Stomach (tissue), 9 donors: ENCODE results near the gene CDK17. TPM values are rescaled to one million over a fixed set of nuclear protein-coding genes. Genes with fewer than 3 reads are reported as not detected.

Experiments used
- DNase-seq, 2 donors: peaks; one replicate each; pipeline versions ENCODE4 v3.0.0 to v3.0.0-alpha.2; 2013 to 2019
- H3K27ac ChIP-seq, 5 donors: fragments of 200-600 bp in 4 of 5; sonication (generic) in 4 of 5; one replicate each; pipeline ENCODE4 v1.5.1; 2013 to 2019; ENCODE audit warnings: mild to moderate bottlenecking in 1 of 5, moderate library complexity in 1 of 5
- H3K27me3 ChIP-seq, 3 donors: fragments of 200-600 bp; sonication (generic); one replicate each; pipeline ENCODE4 v1.5.1; 2017 to 2019; ENCODE audit warnings: mixed run types in 1 of 3
- H3K36me3 ChIP-seq, 4 donors: fragments of 200-600 bp; sonication (generic); 1 replicate in 3 of 4; 2 replicates in 1 of 4; pipeline ENCODE4 v1.5.1; 2016 to 2019
- H3K4me1 ChIP-seq, 4 donors: fragments of 200-600 bp; sonication (generic); one replicate each; pipeline ENCODE4 v1.5.1; 2016 to 2019
- H3K4me3 ChIP-seq, 4 donors: fragments of 200-600 bp; sonication (generic) in 3 of 4; one replicate each; pipeline ENCODE4 v1.5.1; 2016 to 2019; ENCODE audit warnings: mild to moderate bottlenecking in 1 of 4
- H3K9me3 ChIP-seq, 4 donors: fragments of 200-600 bp; sonication (generic); one replicate each; pipeline ENCODE4 v1.5.1; 2016 to 2019
- EP300 ChIP-seq: sonication (generic); formaldehyde crosslinking; IDR thresholded peaks from one replicate; pipeline ENCODE4 v1.6.1; 2017; ENCODE audit warnings: antibody characterized with exemption
- POLR2A ChIP-seq, 4 donors: fragments of 450-650 bp; IDR thresholded peaks; one replicate each; pipeline ENCODE4 v1.6.1; 2016; ENCODE audit warnings: antibody characterized with exemption in 4 of 4, control low read depth in 2 of 4, mild to moderate bottlenecking in 1 of 4, moderate library complexity in 1 of 4
- POLR2AphosphoS5 ChIP-seq, 3 donors: sonication (generic); formaldehyde crosslinking; IDR thresholded peaks; one replicate each; pipeline ENCODE4 v1.6.1; 2016; ENCODE audit warnings: antibody characterized with exemption in 3 of 3
- WGBS, 5 donors: extraction: QIAGEN DNeasy Blood & Tissue Kit in 3 of 5; methylation state at CpG; one replicate each; pipeline versions ENCODE4 v1.1.5 to v1.1.7; 2013 to 2018; 5-methylcytosine and 5-hydroxymethylcytosine counted together
- intact Hi-C: fragments of 100-400 bp; cut with DNase I; formaldehyde crosslinking; loops from one replicate; pipeline ENCODE4 v1.15.1; 2023; ENCODE audit warnings: low total_unique reads
- polyA plus RNA-seq, 3 donors: library from polyadenylated mRNA; stranded (reverse); fragments of 200-250 nt; gene quantifications; one replicate each; pipeline ENCODE4 v1.2.3, GENCODE V29; 2013
- total RNA-seq, 5 donors: library from RNA; depleted of rRNA; stranded (reverse); fragments of >200 nt; gene quantifications; one replicate each; pipeline versions ENCODE4 v1.1.0 to v1.2.3, GENCODE V29; 2014 to 2016
- TF ChIP-seq, protein P1 (sequence below), 7 experiments: fragments of 450-650 bp in 4 of 7; fragments of 200-600 bp in 3 of 7; sonication (generic) in 3 of 7; IDR thresholded peaks; one replicate each; pipeline ENCODE4 v1.5.1; 2016 to 2019; ENCODE audit warnings: antibody characterized with exemption in 7 of 7, control low read depth in 2 of 7, mild to moderate bottlenecking in 1 of 7
- donor health status: healthy with polysubstance abuse.
- donor health status: Bipolar disorder and iron deficiency.
- donor health status: healthy.

The CDK17 gene
- total and polyA plus RNA-seq, 8 donors, result 5.4 to 137 (median 40.5) TPM

DNA sequence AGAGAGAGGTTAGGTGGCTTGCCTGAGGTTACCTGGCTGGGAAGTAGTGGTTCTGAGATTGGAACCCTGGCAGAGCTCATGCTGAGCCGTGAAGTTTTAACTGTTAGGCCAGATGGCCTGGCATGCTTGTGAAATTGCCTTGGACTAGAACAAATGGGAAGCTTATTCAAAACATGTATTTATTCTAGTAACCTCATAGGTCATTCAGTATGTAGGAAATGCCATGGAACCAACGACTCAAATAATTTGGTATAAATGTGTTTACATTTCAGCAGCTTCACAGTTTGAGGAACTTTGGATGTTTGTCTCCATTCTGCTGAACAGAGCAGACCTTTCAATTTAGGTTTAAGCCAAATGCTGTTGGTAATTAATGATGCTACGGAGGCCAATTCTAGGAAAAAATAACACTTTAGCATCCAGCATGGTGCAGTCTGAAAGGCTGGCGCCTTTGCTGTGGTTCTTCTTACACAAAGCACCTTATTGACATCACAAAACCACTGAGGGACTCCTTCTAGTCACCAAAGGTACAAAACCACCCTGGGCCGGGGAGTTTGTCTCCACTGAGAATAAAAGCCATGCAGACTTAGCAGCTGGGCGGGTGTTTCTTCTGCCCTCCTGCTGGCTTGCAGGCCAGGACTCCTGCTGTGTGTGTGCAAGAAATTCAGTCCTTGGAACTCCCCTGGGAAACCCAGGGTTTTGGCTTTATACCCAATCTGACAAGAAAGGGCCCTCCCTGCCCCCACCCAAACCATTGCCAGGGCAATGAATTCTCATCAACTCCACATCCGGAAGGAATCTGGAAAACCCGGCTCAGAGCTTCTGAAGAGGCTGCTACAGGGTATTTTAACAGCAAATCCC lies 141.9 kb downstream of the CDK17 start:
- intact Hi-C loops, result no loop called here
- Histone ChIP-seq H3K27ac (peak overlapping the region; percentile 3 to 67 (median 53)), H3K4me1 (peaks cover 17 to 64% (median 40%) of the 10 kb centered on the region in 4 donors)

DNA sequence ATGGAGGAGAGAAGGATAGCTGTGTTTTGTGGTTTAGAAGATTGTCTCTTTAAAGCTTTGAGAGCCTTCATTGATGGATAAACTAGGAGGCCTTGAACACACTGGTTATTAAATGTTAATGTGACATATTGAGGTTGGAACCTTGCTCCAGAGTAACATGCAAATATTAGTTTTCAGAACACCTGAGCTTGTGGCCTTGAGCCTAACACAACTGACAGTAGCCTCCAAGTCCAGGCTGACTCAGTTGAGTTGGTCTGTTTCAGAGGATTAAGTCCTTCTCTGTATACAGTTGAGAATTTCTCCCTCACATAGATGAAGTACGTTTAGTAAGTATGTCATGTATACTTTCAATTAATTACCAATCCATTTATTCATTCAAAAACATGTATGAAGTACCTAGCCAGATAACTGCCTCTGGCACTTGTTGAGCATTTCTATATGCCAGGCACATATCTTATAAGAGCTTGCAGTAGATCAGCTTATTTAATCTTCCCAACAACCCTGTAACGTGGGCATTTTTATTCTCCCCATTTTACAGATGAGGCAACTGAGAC lies 142.6 kb downstream of the CDK17 start:
- Histone ChIP-seq H3K9me3 (no peaks in the 10 kb centered on the region), H3K27me3 (no peaks in the 10 kb centered on the region), H3K27ac (peak overlapping the region; percentile 3 to 67 (median 45)), H3K4me3 (no peak overlapping the region), H3K4me1 (peaks cover 17 to 59% (median 34%) of the 10 kb centered on the region in 4 donors), H3K36me3 (peaks cover 9 to 31% (median 23%) of the 10 kb centered on the region in 4 donors)
- WGBS, 5 donors, result 55 to 71% (median 69%) methylated on average over 2 of the region's 2 CpGs
- intact Hi-C loops, result no loop called here
- TF ChIP-seq EP300 (no peak), POLR2A (IDR thresholded peaks at IDR 0.05) (no peak), POLR2AphosphoS5 (IDR thresholded peaks at IDR 0.05) (no peak)
- TF ChIP-seq, protein P1, sequence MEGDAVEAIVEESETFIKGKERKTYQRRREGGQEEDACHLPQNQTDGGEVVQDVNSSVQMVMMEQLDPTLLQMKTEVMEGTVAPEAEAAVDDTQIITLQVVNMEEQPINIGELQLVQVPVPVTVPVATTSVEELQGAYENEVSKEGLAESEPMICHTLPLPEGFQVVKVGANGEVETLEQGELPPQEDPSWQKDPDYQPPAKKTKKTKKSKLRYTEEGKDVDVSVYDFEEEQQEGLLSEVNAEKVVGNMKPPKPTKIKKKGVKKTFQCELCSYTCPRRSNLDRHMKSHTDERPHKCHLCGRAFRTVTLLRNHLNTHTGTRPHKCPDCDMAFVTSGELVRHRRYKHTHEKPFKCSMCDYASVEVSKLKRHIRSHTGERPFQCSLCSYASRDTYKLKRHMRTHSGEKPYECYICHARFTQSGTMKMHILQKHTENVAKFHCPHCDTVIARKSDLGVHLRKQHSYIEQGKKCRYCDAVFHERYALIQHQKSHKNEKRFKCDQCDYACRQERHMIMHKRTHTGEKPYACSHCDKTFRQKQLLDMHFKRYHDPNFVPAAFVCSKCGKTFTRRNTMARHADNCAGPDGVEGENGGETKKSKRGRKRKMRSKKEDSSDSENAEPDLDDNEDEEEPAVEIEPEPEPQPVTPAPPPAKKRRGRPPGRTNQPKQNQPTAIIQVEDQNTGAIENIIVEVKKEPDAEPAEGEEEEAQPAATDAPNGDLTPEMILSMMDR (IDR thresholded peaks at IDR 0.05), result no peak
- no peak for DNase-seq

More for the DNA sequence above, 141.9 kb downstream of the CDK17 start:
- Histone ChIP-seq H3K4me3 (no peak overlapping the region), H3K36me3 (peaks cover 5 to 32% (median 23%) of the 10 kb centered on the region in 4 donors), H3K9me3 (no peaks in the 10 kb centered on the region), H3K27me3 (no peaks in the 10 kb centered on the region)
- 42 to 62% (median 55%) methylated on average over 8 of the region's 8 CpGs for WGBS, 5 donors
- DNase-seq, result peak in 1 of 2 donors; percentile 60
- TF ChIP-seq, protein P1 (IDR thresholded peaks at IDR 0.05), result no peak
- TF ChIP-seq POLR2AphosphoS5 (IDR thresholded peaks at IDR 0.05), result no peak
- no peak for TF ChIP-seq POLR2A (IDR thresholded peaks at IDR 0.05)
- no peak for TF ChIP-seq EP300

DNA sequence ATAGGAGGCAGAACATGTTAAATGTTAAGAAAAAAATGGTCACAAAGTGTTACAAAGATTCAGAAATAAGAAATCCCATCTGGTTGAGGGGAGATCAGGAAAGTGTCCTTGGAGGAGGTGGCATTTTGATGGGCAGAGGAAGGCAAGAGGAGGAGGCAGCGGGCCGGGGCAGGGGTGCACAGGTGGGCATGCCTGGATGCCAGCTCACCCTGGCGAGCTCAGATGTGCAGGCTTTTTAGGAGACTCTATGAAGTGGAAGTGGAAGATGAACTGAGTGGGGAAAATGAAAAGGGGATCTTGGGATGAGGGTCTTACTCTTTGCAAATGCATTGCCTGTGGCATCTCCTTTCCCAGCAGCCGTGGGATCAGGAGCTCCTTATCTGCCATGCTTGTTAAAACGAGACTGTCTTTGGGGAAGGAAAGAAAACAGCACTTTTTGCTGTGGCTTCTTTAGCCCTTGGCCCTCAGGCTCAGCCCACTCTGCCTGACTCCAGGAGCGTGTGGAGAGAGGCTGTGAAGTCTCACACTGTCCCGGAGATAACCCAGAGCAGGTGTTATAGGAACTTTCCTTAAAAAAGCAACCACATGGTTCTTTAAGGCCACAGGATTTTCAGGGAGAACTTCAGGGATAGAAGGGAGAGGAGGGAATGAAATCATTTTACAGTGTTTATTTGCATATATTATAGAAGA lies 143.4 kb downstream of the CDK17 start:
- intact Hi-C loops, result no loop called here
- H3K27ac ChIP-seq, result peak overlapping the region in 3 of 5 donors; percentile 0 to 54 (median 45)
- H3K4me3 ChIP-seq, result no peak overlapping the region
- peaks cover 12 to 33% (median 25%) of the 10 kb centered on the region in 4 donors for H3K36me3 ChIP-seq
- H3K9me3 ChIP-seq, result no peaks in the 10 kb centered on the region
- no peak for TF ChIP-seq EP300
- TF ChIP-seq POLR2A (IDR thresholded peaks at IDR 0.05), result no peak
- TF ChIP-seq, protein P1 (IDR thresholded peaks at IDR 0.05), result no peak
- no peak for TF ChIP-seq POLR2AphosphoS5 (IDR thresholded peaks at IDR 0.05)
- peaks cover 17 to 55% (median 34%) of the 10 kb centered on the region in 4 donors for H3K4me1 ChIP-seq
- WGBS, 5 donors, result 72 to 82% (median 73%) methylated on average over 7 of the region's 7 CpGs
- H3K27me3 ChIP-seq, result no peaks in the 10 kb centered on the region
- DNase-seq, result no peak

DNA sequence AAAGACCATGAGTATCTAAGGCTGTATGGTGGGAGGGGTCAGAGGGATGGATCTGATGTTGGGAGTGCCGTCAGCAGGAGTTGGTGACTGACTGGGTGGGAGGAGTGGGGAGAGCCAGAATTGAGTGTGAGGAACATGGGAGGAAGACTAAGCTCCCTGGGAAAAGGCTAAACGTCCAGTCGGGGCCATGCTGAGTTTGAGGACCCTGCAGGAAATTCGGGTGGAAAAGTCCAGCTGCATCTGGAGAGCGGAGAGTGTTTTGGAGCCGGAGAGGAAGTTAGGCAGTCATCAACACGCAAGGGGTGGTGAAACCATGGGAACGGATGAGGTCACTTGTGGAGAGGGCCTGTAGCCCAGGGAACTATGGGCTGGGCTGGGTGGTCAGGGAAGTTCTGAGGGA lies 145.2 kb downstream of the CDK17 start:
- peaks cover 16 to 34% (median 30%) of the 10 kb centered on the region in 4 donors for H3K36me3 ChIP-seq
- DNase-seq, result peak in 1 of 2 donors; percentile 81
- intact Hi-C loops, result no loop called here
- H3K4me3 ChIP-seq, result peak overlapping the region in 1 of 4 donors; percentile 18
- H3K27me3 ChIP-seq, result no peaks in the 10 kb centered on the region
- WGBS, 5 donors, result 54 to 75% (median 73%) methylated on average over 8 of the region's 8 CpGs
- H3K27ac ChIP-seq, result peak overlapping the region; percentile 8 to 64 (median 44)
- TF ChIP-seq EP300, result no peak
- peak in 1 of 3 donors; percentile 25 for TF ChIP-seq POLR2AphosphoS5 (IDR thresholded peaks at IDR 0.05)
- H3K4me1 ChIP-seq, result peaks cover 17 to 55% (median 34%) of the 10 kb centered on the region in 4 donors
- H3K9me3 ChIP-seq, result no peaks in the 10 kb centered on the region
